Measurements from ENCODE around the gene CD274.

CD274 gene

GRCh38 chr9:5450359-5451091, at the start of gene CD274:
Gene CD274, plus strand, starts transcription at chr9:5450542. Its CDS starts 5,572 bp downstream, at chr9:5456114.
- peak; percentile 74 for TF ChIP-seq CTCF (conservative IDR thresholded peaks at IDR 0.05; ENCODE audit: low read depth, low read length)
- DNase-seq (ENCODE audit: low read depth), result no peak
- peak within 1 kb of the TSS; percentile 66 for H3K4me3 ChIP-seq (ENCODE audit: low read length)

- H3K4me3 ChIP-seq (ENCODE audit: low read length), result no peak overlapping the region
- no peak for TF ChIP-seq CTCF (conservative IDR thresholded peaks at IDR 0.05; ENCODE audit: low read depth, low read length)
- no peak for DNase-seq (ENCODE audit: low read depth)
Measured at GRCh38 chr9:5402217-5402616, 48.1 kb upstream of the CD274 start.

- no peak overlapping the region for H3K4me3 ChIP-seq (ENCODE audit: low read length)
- DNase-seq (ENCODE audit: low read depth), result no peak
- no peak for TF ChIP-seq CTCF (conservative IDR thresholded peaks at IDR 0.05; ENCODE audit: low read depth, low read length)
Measured at GRCh38 chr9:5408596-5408995, 41.7 kb upstream of the CD274 start.

- no peak overlapping the region for H3K4me3 ChIP-seq (ENCODE audit: low read length)
- DNase-seq (ENCODE audit: low read depth), result no peak
- no peak for TF ChIP-seq CTCF (conservative IDR thresholded peaks at IDR 0.05; ENCODE audit: low read depth, low read length)
Measured at GRCh38 chr9:5416953-5417352, 33.4 kb upstream of the CD274 start.

GRCh38 chr9:5418481-5418880, 31.9 kb upstream of the CD274 start:
- no peak for DNase-seq (ENCODE audit: low read depth)
- TF ChIP-seq CTCF (conservative IDR thresholded peaks at IDR 0.05; ENCODE audit: low read depth, low read length), result no peak
- no peak overlapping the region for H3K4me3 ChIP-seq (ENCODE audit: low read length)

GRCh38 chr9:5419987-5420386, 30.4 kb upstream of the CD274 start:
- TF ChIP-seq CTCF (conservative IDR thresholded peaks at IDR 0.05; ENCODE audit: low read depth, low read length), result no peak
- no peak for DNase-seq (ENCODE audit: low read depth)

GRCh38 chr9:5421163-5421562, 29.2 kb upstream of the CD274 start:
- H3K4me3 ChIP-seq (ENCODE audit: low read length), result no peak overlapping the region
- no peak for DNase-seq (ENCODE audit: low read depth)
- TF ChIP-seq CTCF (conservative IDR thresholded peaks at IDR 0.05; ENCODE audit: low read depth, low read length), result no peak

More at GRCh38 chr9:5419987-5420386, 30.4 kb upstream of the CD274 start:
- no peak overlapping the region for H3K4me3 ChIP-seq (ENCODE audit: low read length)

Data from retinal pigment epithelial cell (primary cell).